Measurements from ENCODE around the gene THRAP3. TPM values are rescaled to one million over a fixed set of nuclear protein-coding genes. Genes with fewer than 3 reads are reported as not detected.

Gene THRAP3
- total RNA-seq, 1 experiment from 2014 or later, result 160 TPM

DNA sequence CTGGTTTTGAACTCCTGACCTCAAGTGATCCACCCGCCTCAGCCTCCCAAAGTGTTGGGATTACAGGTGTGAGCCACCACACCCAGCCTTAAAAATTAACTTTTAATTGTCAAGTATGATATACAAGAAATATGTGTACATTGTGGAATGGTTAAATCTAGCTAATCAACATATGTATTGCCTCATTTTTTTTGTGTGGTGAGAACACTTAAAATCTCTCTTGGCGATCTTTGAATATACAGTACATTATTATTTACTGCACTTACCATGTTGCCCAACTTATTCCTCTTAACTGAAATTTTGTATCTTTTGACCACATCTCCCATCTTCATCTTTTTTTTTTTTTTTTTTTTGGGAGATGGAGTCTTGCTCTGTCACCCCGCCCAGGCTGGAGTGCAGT, 23.3 kb downstream of the THRAP3 start (continued):
- TF ChIP-seq NR1H2 (CRISPR knock-in tag; IDR thresholded peaks at IDR 0.05) (no peak), ZNF416 (CRISPR knock-in tag; IDR thresholded peaks at IDR 0.05) (no peak)
- TF ChIP-seq, protein P1, sequence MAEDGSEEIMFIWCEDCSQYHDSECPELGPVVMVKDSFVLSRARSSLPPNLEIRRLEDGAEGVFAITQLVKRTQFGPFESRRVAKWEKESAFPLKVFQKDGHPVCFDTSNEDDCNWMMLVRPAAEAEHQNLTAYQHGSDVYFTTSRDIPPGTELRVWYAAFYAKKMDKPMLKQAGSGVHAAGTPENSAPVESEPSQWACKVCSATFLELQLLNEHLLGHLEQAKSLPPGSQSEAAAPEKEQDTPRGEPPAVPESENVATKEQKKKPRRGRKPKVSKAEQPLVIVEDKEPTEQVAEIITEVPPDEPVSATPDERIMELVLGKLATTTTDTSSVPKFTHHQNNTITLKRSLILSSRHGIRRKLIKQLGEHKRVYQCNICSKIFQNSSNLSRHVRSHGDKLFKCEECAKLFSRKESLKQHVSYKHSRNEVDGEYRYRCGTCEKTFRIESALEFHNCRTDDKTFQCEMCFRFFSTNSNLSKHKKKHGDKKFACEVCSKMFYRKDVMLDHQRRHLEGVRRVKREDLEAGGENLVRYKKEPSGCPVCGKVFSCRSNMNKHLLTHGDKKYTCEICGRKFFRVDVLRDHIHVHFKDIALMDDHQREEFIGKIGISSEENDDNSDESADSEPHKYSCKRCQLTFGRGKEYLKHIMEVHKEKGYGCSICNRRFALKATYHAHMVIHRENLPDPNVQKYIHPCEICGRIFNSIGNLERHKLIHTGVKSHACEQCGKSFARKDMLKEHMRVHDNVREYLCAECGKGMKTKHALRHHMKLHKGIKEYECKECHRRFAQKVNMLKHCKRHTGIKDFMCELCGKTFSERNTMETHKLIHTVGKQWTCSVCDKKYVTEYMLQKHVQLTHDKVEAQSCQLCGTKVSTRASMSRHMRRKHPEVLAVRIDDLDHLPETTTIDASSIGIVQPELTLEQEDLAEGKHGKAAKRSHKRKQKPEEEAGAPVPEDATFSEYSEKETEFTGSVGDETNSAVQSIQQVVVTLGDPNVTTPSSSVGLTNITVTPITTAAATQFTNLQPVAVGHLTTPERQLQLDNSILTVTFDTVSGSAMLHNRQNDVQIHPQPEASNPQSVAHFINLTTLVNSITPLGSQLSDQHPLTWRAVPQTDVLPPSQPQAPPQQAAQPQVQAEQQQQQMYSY (CRISPR knock-in tag; IDR thresholded peaks at IDR 0.05), result no peak
- TF ChIP-seq, protein P2, sequence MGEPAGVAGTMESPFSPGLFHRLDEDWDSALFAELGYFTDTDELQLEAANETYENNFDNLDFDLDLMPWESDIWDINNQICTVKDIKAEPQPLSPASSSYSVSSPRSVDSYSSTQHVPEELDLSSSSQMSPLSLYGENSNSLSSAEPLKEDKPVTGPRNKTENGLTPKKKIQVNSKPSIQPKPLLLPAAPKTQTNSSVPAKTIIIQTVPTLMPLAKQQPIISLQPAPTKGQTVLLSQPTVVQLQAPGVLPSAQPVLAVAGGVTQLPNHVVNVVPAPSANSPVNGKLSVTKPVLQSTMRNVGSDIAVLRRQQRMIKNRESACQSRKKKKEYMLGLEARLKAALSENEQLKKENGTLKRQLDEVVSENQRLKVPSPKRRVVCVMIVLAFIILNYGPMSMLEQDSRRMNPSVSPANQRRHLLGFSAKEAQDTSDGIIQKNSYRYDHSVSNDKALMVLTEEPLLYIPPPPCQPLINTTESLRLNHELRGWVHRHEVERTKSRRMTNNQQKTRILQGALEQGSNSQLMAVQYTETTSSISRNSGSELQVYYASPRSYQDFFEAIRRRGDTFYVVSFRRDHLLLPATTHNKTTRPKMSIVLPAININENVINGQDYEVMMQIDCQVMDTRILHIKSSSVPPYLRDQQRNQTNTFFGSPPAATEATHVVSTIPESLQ (CRISPR knock-in tag; IDR thresholded peaks at IDR 0.05), result no peak

DNA sequence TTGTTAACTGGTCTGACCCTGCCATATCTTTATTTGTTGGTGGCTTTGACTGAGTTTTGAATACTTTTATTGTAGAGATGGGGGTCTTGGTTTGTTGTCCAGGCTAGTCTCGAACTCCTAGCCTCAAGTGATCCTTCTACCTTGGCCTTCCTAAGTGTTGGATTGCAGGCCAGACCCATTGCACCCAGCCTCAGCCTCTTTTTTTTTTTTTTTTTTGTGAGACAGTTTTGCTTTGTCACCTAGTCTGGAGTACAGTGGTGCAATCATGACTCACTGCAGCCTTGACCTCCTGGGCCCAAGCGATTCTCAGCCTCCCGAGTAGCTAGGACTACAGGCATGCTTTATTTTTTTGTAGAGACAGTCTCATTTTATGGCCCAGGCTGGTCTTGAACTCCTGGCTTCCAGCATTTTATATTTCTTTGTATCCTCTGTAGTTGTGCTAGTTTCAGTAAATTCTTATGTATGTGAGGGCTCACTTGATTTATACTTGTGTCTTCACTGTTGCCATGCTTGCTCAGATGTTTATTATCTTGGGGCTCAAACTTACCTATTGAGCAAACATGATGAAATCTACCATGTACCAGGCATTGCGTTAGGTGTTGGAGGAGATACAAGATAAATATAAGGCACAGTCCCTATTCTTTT, 24.1 kb downstream of the THRAP3 start:
- peaks cover 14% of the 10 kb centered on the region for H3K36me3 Mint-ChIP-seq
- H3K27me3 Mint-ChIP-seq (ENCODE audit: low read depth), result no peaks in the 10 kb centered on the region
- peaks cover 20% of the 10 kb centered on the region for H3K4me1 Mint-ChIP-seq
- TF ChIP-seq ZNF232 (CRISPR knock-in tag; IDR thresholded peaks at IDR 0.05), result no peak
- TF ChIP-seq, protein P3, sequence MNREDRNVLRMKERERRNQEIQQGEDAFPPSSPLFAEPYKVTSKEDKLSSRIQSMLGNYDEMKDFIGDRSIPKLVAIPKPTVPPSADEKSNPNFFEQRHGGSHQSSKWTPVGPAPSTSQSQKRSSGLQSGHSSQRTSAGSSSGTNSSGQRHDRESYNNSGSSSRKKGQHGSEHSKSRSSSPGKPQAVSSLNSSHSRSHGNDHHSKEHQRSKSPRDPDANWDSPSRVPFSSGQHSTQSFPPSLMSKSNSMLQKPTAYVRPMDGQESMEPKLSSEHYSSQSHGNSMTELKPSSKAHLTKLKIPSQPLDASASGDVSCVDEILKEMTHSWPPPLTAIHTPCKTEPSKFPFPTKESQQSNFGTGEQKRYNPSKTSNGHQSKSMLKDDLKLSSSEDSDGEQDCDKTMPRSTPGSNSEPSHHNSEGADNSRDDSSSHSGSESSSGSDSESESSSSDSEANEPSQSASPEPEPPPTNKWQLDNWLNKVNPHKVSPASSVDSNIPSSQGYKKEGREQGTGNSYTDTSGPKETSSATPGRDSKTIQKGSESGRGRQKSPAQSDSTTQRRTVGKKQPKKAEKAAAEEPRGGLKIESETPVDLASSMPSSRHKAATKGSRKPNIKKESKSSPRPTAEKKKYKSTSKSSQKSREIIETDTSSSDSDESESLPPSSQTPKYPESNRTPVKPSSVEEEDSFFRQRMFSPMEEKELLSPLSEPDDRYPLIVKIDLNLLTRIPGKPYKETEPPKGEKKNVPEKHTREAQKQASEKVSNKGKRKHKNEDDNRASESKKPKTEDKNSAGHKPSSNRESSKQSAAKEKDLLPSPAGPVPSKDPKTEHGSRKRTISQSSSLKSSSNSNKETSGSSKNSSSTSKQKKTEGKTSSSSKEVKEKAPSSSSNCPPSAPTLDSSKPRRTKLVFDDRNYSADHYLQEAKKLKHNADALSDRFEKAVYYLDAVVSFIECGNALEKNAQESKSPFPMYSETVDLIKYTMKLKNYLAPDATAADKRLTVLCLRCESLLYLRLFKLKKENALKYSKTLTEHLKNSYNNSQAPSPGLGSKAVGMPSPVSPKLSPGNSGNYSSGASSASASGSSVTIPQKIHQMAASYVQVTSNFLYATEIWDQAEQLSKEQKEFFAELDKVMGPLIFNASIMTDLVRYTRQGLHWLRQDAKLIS (CRISPR knock-in tag; IDR thresholded peaks at IDR 0.05; ENCODE audit: borderline replicate concordance), result no peak
- no peak for TF ChIP-seq MYBL2 (CRISPR knock-in tag; IDR thresholded peaks at IDR 0.05)
- no peak for TF ChIP-seq OVOL2 (CRISPR knock-in tag; IDR thresholded peaks at IDR 0.05; ENCODE audit: borderline replicate concordance)
- peak; percentile 93 for TF ChIP-seq GABPB1 (CRISPR knock-in tag; IDR thresholded peaks at IDR 0.05)
- no peak for TF ChIP-seq PRRX2 (CRISPR knock-in tag; IDR thresholded peaks at IDR 0.05)
- TF ChIP-seq FOXJ3 (CRISPR knock-in tag; IDR thresholded peaks at IDR 0.05; ENCODE audit: borderline replicate concordance), result no peak
- ATAC-seq (no peak), DNase-seq (ENCODE audit: low spot score) (no peak)
- no peak overlapping the region for H3K4me3 Mint-ChIP-seq
- no peaks in the 10 kb centered on the region for H3K9me3 Mint-ChIP-seq
- POLR2A ChIA-PET, result no interaction called here
- CTCF ChIA-PET, result no interaction called here
- no peak overlapping the region for H3K27ac Mint-ChIP-seq

DNA sequence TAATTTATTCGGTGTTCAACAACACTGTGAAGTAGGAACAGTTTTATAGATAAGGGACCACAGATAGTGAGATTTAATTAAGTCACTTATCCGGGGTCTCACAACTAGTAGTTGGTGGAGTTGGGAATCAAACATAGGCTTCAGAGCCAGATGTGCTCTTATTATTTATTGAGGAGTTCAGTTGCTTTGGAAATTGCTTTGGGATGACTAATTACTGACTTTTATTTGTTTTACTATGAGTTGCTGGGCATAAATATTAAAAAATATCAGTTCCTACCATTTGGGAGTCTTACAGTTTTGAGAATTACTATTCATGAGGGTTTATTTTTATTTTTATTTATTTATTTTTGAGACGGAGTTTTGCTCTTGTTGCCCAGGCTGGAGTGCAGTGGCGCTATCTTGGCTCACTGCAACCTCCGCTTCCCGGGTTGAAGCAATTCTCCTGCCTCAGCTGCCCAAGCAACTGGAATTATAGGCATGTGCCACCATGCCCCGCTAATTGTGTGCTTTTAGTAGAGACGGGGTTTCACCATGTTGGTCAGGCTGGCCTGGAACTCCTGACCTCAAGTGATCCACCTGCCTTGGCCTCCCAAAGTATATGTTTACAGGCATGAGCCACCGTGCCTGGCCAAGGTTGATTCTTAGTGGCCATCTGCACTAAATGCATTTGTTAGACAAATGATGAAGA, 27.7 kb downstream of the THRAP3 start:
- Mint-ChIP-seq H3K9me3 (no peaks in the 10 kb centered on the region), H3K4me1 (peaks cover 23% of the 10 kb centered on the region)
- ATAC-seq, result no peak
- TF ChIP-seq ZNF263 (CRISPR knock-in tag; IDR thresholded peaks at IDR 0.05; ENCODE audit: low read depth) (no peak), IRF2 (CRISPR knock-in tag; IDR thresholded peaks at IDR 0.05; ENCODE audit: borderline replicate concordance, low read depth) (no peak), MXD4 (CRISPR knock-in tag; IDR thresholded peaks at IDR 0.05; ENCODE audit: borderline replicate concordance) (no peak), TEAD1 (CRISPR knock-in tag; IDR thresholded peaks at IDR 0.05) (no peak), ESRRA (CRISPR knock-in tag; IDR thresholded peaks at IDR 0.05; ENCODE audit: borderline replicate concordance) (no peak), ZNF232 (CRISPR knock-in tag; IDR thresholded peaks at IDR 0.05) (no peak), GRHL2 (CRISPR knock-in tag; IDR thresholded peaks at IDR 0.05; ENCODE audit: insufficient replicate concordance, severe bottlenecking) (no peak)
- TF ChIP-seq, protein P4, sequence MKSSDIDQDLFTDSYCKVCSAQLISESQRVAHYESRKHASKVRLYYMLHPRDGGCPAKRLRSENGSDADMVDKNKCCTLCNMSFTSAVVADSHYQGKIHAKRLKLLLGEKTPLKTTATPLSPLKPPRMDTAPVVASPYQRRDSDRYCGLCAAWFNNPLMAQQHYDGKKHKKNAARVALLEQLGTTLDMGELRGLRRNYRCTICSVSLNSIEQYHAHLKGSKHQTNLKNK (CRISPR knock-in tag; IDR thresholded peaks at IDR 0.05), result no peak
- TF ChIP-seq, protein P5, sequence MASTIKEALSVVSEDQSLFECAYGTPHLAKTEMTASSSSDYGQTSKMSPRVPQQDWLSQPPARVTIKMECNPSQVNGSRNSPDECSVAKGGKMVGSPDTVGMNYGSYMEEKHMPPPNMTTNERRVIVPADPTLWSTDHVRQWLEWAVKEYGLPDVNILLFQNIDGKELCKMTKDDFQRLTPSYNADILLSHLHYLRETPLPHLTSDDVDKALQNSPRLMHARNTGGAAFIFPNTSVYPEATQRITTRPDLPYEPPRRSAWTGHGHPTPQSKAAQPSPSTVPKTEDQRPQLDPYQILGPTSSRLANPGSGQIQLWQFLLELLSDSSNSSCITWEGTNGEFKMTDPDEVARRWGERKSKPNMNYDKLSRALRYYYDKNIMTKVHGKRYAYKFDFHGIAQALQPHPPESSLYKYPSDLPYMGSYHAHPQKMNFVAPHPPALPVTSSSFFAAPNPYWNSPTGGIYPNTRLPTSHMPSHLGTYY (CRISPR knock-in tag; IDR thresholded peaks at IDR 0.05), result no peak

More for the DNA sequence above, 27.7 kb downstream of the THRAP3 start:
- no peak overlapping the region for H3K4me3 Mint-ChIP-seq
- 0 out of 2 replicates have a peak, but pooled peaks cover 2% of the 10 kb centered on the region for H3K36me3 Mint-ChIP-seq
- no peaks in the 10 kb centered on the region for H3K27me3 Mint-ChIP-seq (ENCODE audit: low read depth)
- DNase-seq (ENCODE audit: low spot score), result no peak
- POLR2A ChIA-PET, result no interaction called here
- peak overlapping the region; percentile 84 for H3K27ac Mint-ChIP-seq
- CTCF ChIA-PET, result no interaction called here
